GM12801 (cell line): Measurements from ENCODE around the gene TRAPPC3.

Experiments used
- TF ChIP-seq, protein P1 (sequence below): IDR thresholded peaks from one replicate; pipeline ENCODE4 v1.5.1; 2011; ENCODE audit warnings: control low read depth; ENCODE audit not compliant: insufficient read length; ENCODE audit errors: extremely low read depth

Gene TRAPPC3

GRCh38 chr1:36098650-36099365, 50.5 kb downstream of the TRAPPC3 start:
- TF ChIP-seq, protein P1, sequence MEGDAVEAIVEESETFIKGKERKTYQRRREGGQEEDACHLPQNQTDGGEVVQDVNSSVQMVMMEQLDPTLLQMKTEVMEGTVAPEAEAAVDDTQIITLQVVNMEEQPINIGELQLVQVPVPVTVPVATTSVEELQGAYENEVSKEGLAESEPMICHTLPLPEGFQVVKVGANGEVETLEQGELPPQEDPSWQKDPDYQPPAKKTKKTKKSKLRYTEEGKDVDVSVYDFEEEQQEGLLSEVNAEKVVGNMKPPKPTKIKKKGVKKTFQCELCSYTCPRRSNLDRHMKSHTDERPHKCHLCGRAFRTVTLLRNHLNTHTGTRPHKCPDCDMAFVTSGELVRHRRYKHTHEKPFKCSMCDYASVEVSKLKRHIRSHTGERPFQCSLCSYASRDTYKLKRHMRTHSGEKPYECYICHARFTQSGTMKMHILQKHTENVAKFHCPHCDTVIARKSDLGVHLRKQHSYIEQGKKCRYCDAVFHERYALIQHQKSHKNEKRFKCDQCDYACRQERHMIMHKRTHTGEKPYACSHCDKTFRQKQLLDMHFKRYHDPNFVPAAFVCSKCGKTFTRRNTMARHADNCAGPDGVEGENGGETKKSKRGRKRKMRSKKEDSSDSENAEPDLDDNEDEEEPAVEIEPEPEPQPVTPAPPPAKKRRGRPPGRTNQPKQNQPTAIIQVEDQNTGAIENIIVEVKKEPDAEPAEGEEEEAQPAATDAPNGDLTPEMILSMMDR: no peak

- TF ChIP-seq, protein P1: no peak
These were observed 51.3 kb downstream of the TRAPPC3 start for GRCh38 chr1:36097693-36098585.

GRCh38 chr1:36096500-36097432, 52.5 kb downstream of the TRAPPC3 start:
- TF ChIP-seq, protein P1: no peak

GRCh38 chr1:36095760-36096405, 53.4 kb downstream of the TRAPPC3 start:
- TF ChIP-seq, protein P1: no peak

DNA sequence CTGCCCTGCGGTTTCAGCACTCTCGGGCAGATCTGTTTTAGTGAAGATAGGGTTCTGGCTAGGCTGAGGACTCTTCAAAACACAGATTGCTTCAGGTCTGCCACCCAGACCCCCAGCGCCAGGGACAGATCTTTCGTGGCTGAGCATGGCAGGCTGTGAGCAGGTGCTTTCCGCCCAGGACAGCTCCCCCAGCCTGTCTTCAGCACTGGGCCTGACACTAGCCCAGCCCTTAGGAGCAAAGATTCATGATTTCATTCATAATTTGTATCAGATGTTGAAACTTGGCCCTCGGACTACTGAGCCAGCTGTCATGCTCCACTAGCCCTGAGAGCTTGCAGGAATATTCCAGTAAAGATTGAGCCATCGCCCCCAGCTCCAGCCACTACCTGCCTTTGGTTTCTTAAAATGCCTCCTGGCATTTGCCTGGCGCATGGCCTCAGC, 54.6 kb downstream of the TRAPPC3 start:
- TF ChIP-seq, protein P1: no peak

GRCh38 chr1:36093929-36094328, 55.4 kb downstream of the TRAPPC3 start:
- TF ChIP-seq, protein P1: no peak

DNA sequence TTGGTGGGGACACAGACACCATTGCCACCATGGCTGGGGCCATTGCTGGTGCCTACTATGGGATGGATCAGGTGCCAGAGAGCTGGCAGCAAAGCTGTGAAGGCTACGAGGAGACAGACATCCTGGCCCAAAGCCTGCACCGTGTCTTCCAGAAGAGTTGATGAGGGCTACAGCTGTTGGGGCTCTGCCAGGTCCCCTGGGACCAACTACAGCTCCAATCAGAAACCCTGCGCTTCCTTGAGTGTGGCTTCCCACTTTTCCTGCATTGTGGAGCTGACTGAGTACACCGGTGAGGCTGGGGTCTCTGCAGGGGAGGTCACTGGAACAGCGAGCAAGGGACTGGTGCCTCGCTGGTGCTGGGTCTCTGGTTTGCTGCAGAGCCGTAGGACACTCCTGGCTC, 56.1 kb downstream of the TRAPPC3 start:
- TF ChIP-seq, protein P1: no peak
